ENCODE results near the gene RILPL2.
"Not testable (repeated sequence)": the region's sequence is repeated elsewhere in the genome, so short reads cannot be mapped to it uniquely, and the experiment has no call there.

Gene RILPL2

GRCh38 chr12:123442774-123443173 lies 6.3 kb upstream of the RILPL2 start:
- H3K36me3 Mint-ChIP-seq: peaks cover 2% of the 10 kb centered on the region
- CTCF ChIA-PET: no interaction called here

DNA sequence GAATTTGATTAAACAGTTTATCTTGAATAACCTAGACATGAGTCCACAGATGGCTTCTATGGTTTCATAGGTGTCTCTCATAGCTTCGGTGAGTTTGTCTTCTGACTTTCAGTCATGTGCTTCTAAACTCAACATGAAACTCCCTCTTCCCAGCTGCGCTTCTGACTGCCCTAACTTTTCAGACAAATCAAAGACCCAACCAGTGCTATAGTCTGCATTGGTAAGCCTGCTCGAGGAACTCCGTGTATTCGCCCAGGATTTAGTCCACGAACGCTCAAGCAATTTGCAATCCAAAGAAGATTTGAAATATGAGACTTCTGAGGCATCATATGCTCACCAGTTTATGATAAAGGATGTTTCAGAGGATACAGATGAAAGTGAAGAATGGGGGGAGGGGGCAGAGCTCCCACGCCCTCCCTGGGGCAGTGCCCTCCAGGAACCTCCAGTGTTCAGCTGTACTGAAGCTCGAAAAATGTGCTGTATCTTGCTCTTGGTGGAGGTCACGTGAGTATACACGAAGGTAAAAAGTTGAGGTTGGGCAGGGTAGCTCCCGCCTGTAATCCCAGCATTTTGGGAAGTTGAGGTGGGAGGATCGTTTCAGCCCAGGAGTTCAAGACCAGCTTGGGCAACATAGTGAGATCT lies 5.2 kb upstream of the RILPL2 start:
- H3K4me3 Mint-ChIP-seq: no peak overlapping the region
- H3K9me3 Mint-ChIP-seq: no peaks in the 10 kb centered on the region
- no peak for DNase-seq
- CTCF ChIA-PET: no interaction called here
- H3K27me3 Mint-ChIP-seq: no peaks in the 10 kb centered on the region
- H3K27ac Mint-ChIP-seq: no peak overlapping the region
- H3K4me1 Mint-ChIP-seq: peaks cover 31% of the 10 kb centered on the region
- H3K36me3 Mint-ChIP-seq: peaks cover 2% of the 10 kb centered on the region

More at GRCh38 chr12:123442774-123443173, 6.3 kb upstream of the RILPL2 start:
- no peak overlapping the region for H3K27ac Mint-ChIP-seq
- H3K27me3 Mint-ChIP-seq: no peaks in the 10 kb centered on the region
- peaks cover 25% of the 10 kb centered on the region for H3K4me1 Mint-ChIP-seq
- DNase-seq: no peak
- H3K4me3 Mint-ChIP-seq: no peak overlapping the region
- H3K9me3 Mint-ChIP-seq: no peaks in the 10 kb centered on the region

DNA sequence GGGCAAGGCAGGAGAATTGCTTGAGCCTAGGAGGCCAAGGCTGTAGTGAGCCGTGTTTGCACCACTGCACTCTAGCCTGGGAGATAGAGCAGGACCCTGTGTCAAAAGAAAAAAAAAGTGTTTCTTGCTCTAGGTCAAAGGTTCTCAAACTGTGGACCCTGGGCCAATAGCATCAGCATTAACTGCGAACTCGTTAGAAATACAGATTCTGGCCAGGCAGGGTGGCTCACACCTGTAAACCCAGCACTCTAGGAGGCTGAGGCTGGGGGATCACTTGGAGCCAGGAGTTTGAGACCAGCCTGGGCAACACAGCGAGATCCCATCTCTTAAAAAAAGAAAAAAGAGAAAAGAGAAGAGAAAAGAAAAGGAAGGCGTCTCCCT lies 858 bp downstream of the RILPL2 start:
- peaks cover 19% of the 10 kb centered on the region for H3K36me3 Mint-ChIP-seq

GRCh38 chr12:123433615-123434014 lies 2.9 kb downstream of the RILPL2 start:
- Mint-ChIP-seq H3K36me3 (peaks cover 26% of the 10 kb centered on the region), H3K4me1 (peaks cover 60% of the 10 kb centered on the region), H3K4me3 (peak overlapping the region; percentile 49), H3K9me3 (no peaks in the 10 kb centered on the region), H3K27me3 (no peaks in the 10 kb centered on the region), H3K27ac (peak overlapping the region; percentile 63)
- DNase-seq: no peak
- CTCF ChIA-PET: no interaction called here

More for the DNA sequence above, 858 bp downstream of the RILPL2 start:
- Mint-ChIP-seq H3K27ac (peak overlapping the region; percentile 88), H3K4me3 (peak overlapping the region; percentile 92), H3K9me3 (no peaks in the 10 kb centered on the region), H3K27me3 (no peaks in the 10 kb centered on the region), H3K4me1 (peaks cover 57% of the 10 kb centered on the region)
- CTCF ChIA-PET: no interaction called here
- DNase-seq: no peak

- H3K9me3 Mint-ChIP-seq, H3K27me3 Mint-ChIP-seq, DNase-seq: not testable (repeated sequence)
- CTCF ChIA-PET: interaction anchor here (0.6 kb wide), 1 partner anchor 48 kb away, joined by 3 read pairs; no protein-coding TSS in a partner anchor
- peak overlapping the region; percentile 39 for H3K27ac Mint-ChIP-seq
- H3K4me3 Mint-ChIP-seq: peak overlapping the region; percentile 33
- H3K36me3 Mint-ChIP-seq: peaks cover 33% of the 10 kb centered on the region
- peaks cover 67% of the 10 kb centered on the region for H3K4me1 Mint-ChIP-seq
Measured at GRCh38 chr12:123431951-123432817, 4.3 kb downstream of the RILPL2 start.

DNA sequence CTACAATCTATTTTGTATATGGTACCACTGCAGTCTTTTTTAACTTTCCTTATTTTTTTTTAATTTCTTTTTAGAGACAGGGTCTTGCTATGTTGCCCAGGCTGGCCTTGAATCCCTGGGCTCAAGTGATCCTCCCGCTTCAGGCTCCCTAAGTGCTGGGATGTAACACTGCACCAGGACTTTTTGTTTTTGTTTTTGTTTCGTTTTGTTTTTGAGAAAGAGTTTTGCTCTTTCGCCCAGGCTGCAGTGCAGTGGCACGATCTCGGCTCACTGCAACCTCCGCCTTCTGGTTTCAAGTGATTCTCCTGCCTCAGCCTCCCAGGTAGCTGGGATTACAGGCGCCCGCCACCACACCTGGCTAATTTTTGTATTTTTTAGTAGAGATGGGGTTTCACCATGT lies 7.4 kb downstream of the RILPL2 start:
- peaks cover 46% of the 10 kb centered on the region for H3K4me1 Mint-ChIP-seq
- H3K27ac Mint-ChIP-seq: peak overlapping the region; percentile 62
- H3K27me3 Mint-ChIP-seq, CTCF ChIA-PET, H3K9me3 Mint-ChIP-seq, H3K4me3 Mint-ChIP-seq, DNase-seq: not testable (repeated sequence)
- H3K36me3 Mint-ChIP-seq: peaks cover 36% of the 10 kb centered on the region

DNA sequence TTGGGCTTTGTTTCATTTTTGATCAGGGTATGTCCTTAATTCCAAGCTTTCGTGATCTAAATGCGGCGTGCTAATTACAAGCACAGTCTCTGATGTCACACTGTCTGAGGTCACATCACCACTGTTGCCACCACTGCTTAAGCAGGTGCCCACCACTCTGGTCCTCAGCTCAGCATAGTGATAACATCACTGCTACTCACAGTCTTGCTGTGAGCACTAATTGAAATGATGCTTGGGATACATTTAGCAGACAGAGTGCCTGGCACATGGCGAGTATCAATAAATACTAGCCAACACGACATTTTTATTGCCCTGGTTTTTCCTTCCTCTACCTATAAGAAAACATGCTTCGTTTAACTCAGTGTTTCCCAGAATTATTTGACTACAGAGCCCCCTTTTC lies 7.9 kb downstream of the RILPL2 start:
- Mint-ChIP-seq H3K27me3 (no peaks in the 10 kb centered on the region), H3K27ac (peak overlapping the region; percentile 69), H3K36me3 (peaks cover 39% of the 10 kb centered on the region), H3K4me1 (peaks cover 41% of the 10 kb centered on the region), H3K9me3 (no peaks in the 10 kb centered on the region), H3K4me3 (no peak overlapping the region)
- no peak for DNase-seq
- CTCF ChIA-PET: no interaction called here

- Mint-ChIP-seq H3K27me3 (no peaks in the 10 kb centered on the region), H3K4me3 (no peak overlapping the region), H3K36me3 (peaks cover 44% of the 10 kb centered on the region), H3K9me3 (no peaks in the 10 kb centered on the region), H3K4me1 (peaks cover 28% of the 10 kb centered on the region), H3K27ac (peak overlapping the region; percentile 81)
- DNase-seq: peak; percentile 41
- CTCF ChIA-PET: interaction anchor here (0.8 to 1.4 kb wide), 4 partner anchors 11 to 62 kb away, joined by 3 to 4 read pairs (median 4); partner anchors contain the start of gene KMT5A
Measured at GRCh38 chr12:123427036-123427769, 9.3 kb downstream of the RILPL2 start.

GRCh38 chr12:123421314-123421713 lies 15.2 kb downstream of the RILPL2 start:
- H3K36me3 Mint-ChIP-seq: peaks cover 28% of the 10 kb centered on the region
- no peak overlapping the region for H3K4me3 Mint-ChIP-seq
- H3K27ac Mint-ChIP-seq: no peak overlapping the region
- H3K27me3 Mint-ChIP-seq: no peaks in the 10 kb centered on the region
- CTCF ChIA-PET: interaction anchor here (1.2 kb wide), 1 partner anchor 11 kb away, joined by 5 read pairs; no protein-coding TSS in a partner anchor
- DNase-seq: no peak
- no peaks in the 10 kb centered on the region for H3K9me3 Mint-ChIP-seq
- H3K4me1 Mint-ChIP-seq: no peaks in the 10 kb centered on the region

- H3K36me3 Mint-ChIP-seq: peaks cover 28% of the 10 kb centered on the region
- H3K27me3 Mint-ChIP-seq: no peaks in the 10 kb centered on the region
- no peaks in the 10 kb centered on the region for H3K9me3 Mint-ChIP-seq
- CTCF ChIA-PET: interaction anchor here (1.7 kb wide), 1 partner anchor 11 kb away, joined by 5 read pairs; no protein-coding TSS in a partner anchor
- no peak overlapping the region for H3K4me3 Mint-ChIP-seq
- no peak for DNase-seq
- H3K4me1 Mint-ChIP-seq: no peaks in the 10 kb centered on the region
- H3K27ac Mint-ChIP-seq: peak overlapping the region; percentile 49
Measured at GRCh38 chr12:123410041-123410412, 26.5 kb downstream of the RILPL2 start.

DNA sequence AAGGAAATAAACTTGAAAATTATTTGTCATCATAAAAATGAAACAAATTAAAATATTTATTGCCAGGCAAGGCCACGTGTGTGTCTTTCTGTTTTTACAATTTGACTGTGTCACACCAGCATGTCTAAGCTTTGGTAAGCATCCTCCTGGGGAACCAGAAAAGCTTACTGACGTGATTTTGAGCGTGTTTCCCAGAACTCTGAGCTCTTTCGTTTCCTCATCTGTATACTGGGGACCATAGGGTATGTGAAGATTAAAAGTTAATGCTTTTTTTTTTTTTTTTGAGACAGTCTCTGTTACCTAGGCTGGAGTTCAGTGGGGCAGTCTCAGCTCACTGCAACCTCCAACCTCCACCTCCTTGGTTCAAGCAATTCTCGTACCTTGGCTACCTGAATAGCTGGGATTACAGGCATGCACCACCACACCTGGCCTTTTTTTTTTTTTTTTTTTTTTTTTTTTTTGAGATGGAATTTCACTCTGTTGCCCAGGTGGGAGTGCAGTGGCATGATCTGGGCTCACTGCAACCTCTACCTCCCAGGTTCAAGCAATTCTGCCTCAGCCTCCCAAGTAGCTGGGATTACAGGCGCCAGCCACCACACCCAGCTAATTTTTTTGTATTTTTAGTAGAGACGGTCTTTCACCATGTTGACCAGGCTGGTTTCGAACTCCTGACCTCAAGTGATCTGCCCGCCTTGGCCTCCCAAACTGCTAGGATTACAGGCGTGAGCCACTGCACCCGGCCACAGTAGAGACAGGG lies 27.0 kb downstream of the RILPL2 start:
- H3K4me1 Mint-ChIP-seq, H3K9me3 Mint-ChIP-seq, DNase-seq, H3K4me3 Mint-ChIP-seq, H3K27me3 Mint-ChIP-seq: not testable (repeated sequence)
- CTCF ChIA-PET: interaction anchor here (0.6 to 1.7 kb wide), 2 partner anchors 11 to 127 kb away, joined by 3 to 5 read pairs; no protein-coding TSS in a partner anchor
- Mint-ChIP-seq H3K36me3 (peaks cover 27% of the 10 kb centered on the region), H3K27ac (peak overlapping the region; percentile 49)

DNA sequence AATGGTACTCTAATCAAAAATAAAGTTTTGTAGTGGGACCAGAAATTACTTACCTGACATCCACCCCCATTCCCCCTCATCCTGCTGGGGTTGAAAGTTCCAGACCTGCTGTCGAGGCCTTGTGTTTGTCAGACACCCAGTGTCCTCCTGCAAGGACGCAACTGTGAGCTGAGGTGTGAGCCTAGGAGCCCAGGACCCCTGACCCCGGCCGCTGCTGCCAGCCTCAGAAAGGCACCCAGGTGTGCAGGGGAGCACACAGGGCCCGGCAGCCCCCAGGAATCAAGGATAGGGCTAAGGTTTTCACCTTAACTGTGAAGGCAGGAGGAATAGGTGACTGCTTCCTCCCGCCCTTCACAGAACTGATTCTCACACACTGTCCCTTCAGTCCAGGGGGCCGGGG lies 27.9 kb downstream of the RILPL2 start:
- H3K36me3 Mint-ChIP-seq: peaks cover 30% of the 10 kb centered on the region
- CTCF ChIA-PET, H3K27ac Mint-ChIP-seq, H3K4me1 Mint-ChIP-seq, H3K9me3 Mint-ChIP-seq, H3K27me3 Mint-ChIP-seq, H3K4me3 Mint-ChIP-seq, DNase-seq: not testable (repeated sequence)

DNA sequence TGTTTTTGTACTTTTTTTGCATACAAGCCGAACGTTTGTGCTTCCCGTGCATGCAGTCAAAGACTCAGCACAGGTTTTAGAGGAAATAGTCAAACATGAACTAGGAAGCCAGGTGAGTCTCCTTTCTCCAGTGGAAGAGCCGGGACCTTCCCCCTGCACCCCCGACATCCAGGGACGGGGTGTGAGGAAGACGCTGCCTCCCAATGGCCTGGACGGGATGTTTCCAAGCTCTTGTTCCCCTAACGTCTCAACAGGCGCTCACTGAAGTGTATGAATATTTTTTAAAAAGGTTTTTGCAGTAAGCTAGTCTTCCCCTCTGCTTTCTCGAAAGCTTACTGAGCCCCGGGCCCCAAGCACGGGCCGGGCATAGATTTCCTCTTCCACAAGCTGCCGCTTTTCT lies 28.6 kb downstream of the RILPL2 start:
- peaks cover 32% of the 10 kb centered on the region for H3K36me3 Mint-ChIP-seq

More for the DNA sequence above, 28.6 kb downstream of the RILPL2 start:
- H3K4me3 Mint-ChIP-seq, H3K27me3 Mint-ChIP-seq, H3K4me1 Mint-ChIP-seq, H3K27ac Mint-ChIP-seq, CTCF ChIA-PET, DNase-seq, H3K9me3 Mint-ChIP-seq: not testable (repeated sequence)
